Stimulated activated CD4-positive, alpha-beta T cell treated with anti-CD3 and anti-CD28 coated beads, Interleukin-2, amount 100 ng/mL, for 24 hours (primary cell): ENCODE measurements around the gene ZNF311.
A peak's percentile ranks its signal among the peaks of the same experiment; 100 is the strongest.
"Not testable (repeated sequence)": the region's sequence is repeated elsewhere in the genome, so short reads cannot be mapped to it uniquely, and the experiment has no call there.

Source experiments
- DNase-seq, 2 donors: peaks; one replicate each; pipeline ENCODE4 v3.0.0-alpha.2; 2020

The ZNF311 gene

GRCh38 chr6:28953039-28953584 is 52.0 kb downstream of the ZNF311 start:
- peak; percentile 76 for DNase-seq

- DNase-seq: not testable (repeated sequence)
Measured at GRCh38 chr6:28949656-28950195, 55.4 kb downstream of the ZNF311 start.

GRCh38 chr6:28948782-28949486 is 56.2 kb downstream of the ZNF311 start:
- DNase-seq: no peak

- DNase-seq: no peak
Measured at GRCh38 chr6:28947831-28948270, 57.3 kb downstream of the ZNF311 start.

- no peak for DNase-seq
Measured at GRCh38 chr6:28947067-28947765, 57.9 kb downstream of the ZNF311 start.

- no peak for DNase-seq
Measured at GRCh38 chr6:28945349-28945748, 59.8 kb downstream of the ZNF311 start.
